Neural cell (in vitro differentiated cells): ENCODE data around the gene GNG2. TPM values are rescaled to one million over a fixed set of nuclear protein-coding genes. Genes with fewer than 3 reads are reported as not detected.

ENCODE experiments used
- H2AFZ ChIP-seq: fragments of 200-600, 300-800 bp; sonication (generic), shearing (Covaris generic); 2 replicates; pipeline ENCODE4 v1.6.0; 2014; ENCODE audit warnings: low read depth, mild to moderate bottlenecking, antibody characterized with exemption, low read length, moderate library complexity
- H3F3A ChIP-seq: fragments of 200-600 bp; shearing (Covaris generic); 2 replicates; pipeline ENCODE4 v1.6.1; 2016; ENCODE audit warnings: mild to moderate bottlenecking, moderate library complexity, mixed read lengths, antibody characterized with exemption, low read length; ENCODE audit not compliant: insufficient read depth, poor library complexity, severe bottlenecking
- H3K27ac ChIP-seq: fragments of 200-600, 300-800 bp; sonication (generic), shearing (Covaris generic); 2 replicates; pipeline ENCODE4 v1.5.1; 2014; ENCODE audit warnings: mild to moderate bottlenecking, low read length, moderate library complexity
- H3K27me3 ChIP-seq: fragments of 300-800, 200-600 bp; sonication (generic), shearing (Covaris generic); 2 replicates; pipeline ENCODE4 v1.6.0; 2014; ENCODE audit warnings: mild to moderate bottlenecking, low read depth, low read length, moderate library complexity; ENCODE audit not compliant: insufficient read depth
- H3K36me3 ChIP-seq: fragments of 300-800, 200-600 bp; sonication (generic), shearing (Covaris generic); 2 replicates; pipeline ENCODE4 v1.5.1; 2014; ENCODE audit warnings: mild to moderate bottlenecking, antibody characterized with exemption, low read length, moderate library complexity; ENCODE audit not compliant: insufficient read depth
- H3K4me2 ChIP-seq: fragments of 300-800, 200-600 bp; sonication (generic), shearing (Covaris generic); 2 replicates; pipeline ENCODE4 v1.6.0; 2014; ENCODE audit warnings: mild to moderate bottlenecking, low read length
- H3K4me3 ChIP-seq: fragments of 300-800, 200-600 bp; sonication (generic), shearing (Covaris generic); 2 replicates; pipeline ENCODE4 v1.5.1; 2014; ENCODE audit warnings: mild to moderate bottlenecking, low read length, moderate library complexity
- H3K79me2 ChIP-seq: fragments of 200-600 bp; shearing (Covaris generic); replicated peaks from 2 replicates; pipeline ENCODE4 v1.6.0; 2014; ENCODE audit warnings: mild to moderate bottlenecking, low read length, moderate library complexity; ENCODE audit not compliant: insufficient read depth
- H3K9ac ChIP-seq: fragments of 300-800, 200-600 bp; sonication (generic), shearing (Covaris generic); 2 replicates; pipeline ENCODE4 v1.6.1; 2016; ENCODE audit warnings: mild to moderate bottlenecking, low read length, mixed read lengths
- H3K9me2 ChIP-seq: fragments of 200-600 bp; shearing (Covaris generic); 2 replicates; pipeline ENCODE4 v1.6.1; 2016; ENCODE audit warnings: mild to moderate bottlenecking, low read length, mixed read lengths; ENCODE audit not compliant: insufficient read depth
- H3K9me3 ChIP-seq: fragments of 200-600, 300-800 bp; sonication (generic), shearing (Covaris generic); 2 replicates; pipeline ENCODE4 v1.6.1; 2016; ENCODE audit warnings: mild to moderate bottlenecking, mixed run types, low read length, moderate library complexity, mixed read lengths
- H4K20me1 ChIP-seq: fragments of 200-600 bp; shearing (Covaris generic); 2 replicates; pipeline ENCODE4 v1.6.1; 2016; ENCODE audit warnings: mild to moderate bottlenecking, mixed run types; ENCODE audit not compliant: insufficient read depth
- EP300 ChIP-seq: fragments of 450-650 bp; conservative IDR thresholded peaks from 2 replicates; pipeline ENCODE4 v1.6.1; 2014; ENCODE audit warnings: antibody characterized with exemption, mild to moderate bottlenecking, moderate library complexity; ENCODE audit not compliant: poor library complexity, severe bottlenecking
- EZH2 ChIP-seq: fragments of 200-600, 300-800 bp; shearing (Covaris generic), sonication (generic); IDR thresholded peaks from 2 replicates; pipeline ENCODE4 v1.6.1; 2014; ENCODE audit warnings: antibody characterized with exemption, low read length, borderline replicate concordance, mild to moderate bottlenecking; ENCODE audit not compliant: insufficient read depth, poor library complexity, severe bottlenecking
- MXI1 ChIP-seq: fragments of 450-650 bp; conservative IDR thresholded peaks from 2 replicates; pipeline ENCODE4 v1.6.1; 2014; ENCODE audit warnings: antibody characterized with exemption, mild to moderate bottlenecking; ENCODE audit not compliant: poor library complexity, severe bottlenecking
- POLR2AphosphoS5 ChIP-seq: IDR thresholded peaks from 2 replicates; pipeline ENCODE4 v1.6.1; 2012
- RAD21 ChIP-seq: fragments of 450-650 bp; conservative IDR thresholded peaks from 2 replicates; pipeline ENCODE4 v1.6.1; 2014; ENCODE audit warnings: antibody characterized with exemption, mild to moderate bottlenecking, moderate library complexity
- SMC3 ChIP-seq: fragments of 450-650 bp; conservative IDR thresholded peaks from 2 replicates; pipeline ENCODE4 v1.6.1; 2014; ENCODE audit warnings: antibody characterized with exemption, mild to moderate bottlenecking, moderate library complexity; ENCODE audit not compliant: poor library complexity
- TAF1 ChIP-seq: IDR thresholded peaks from 2 replicates; pipeline ENCODE4 v1.6.1; 2012; ENCODE audit warnings: low read depth
- polyA plus RNA-seq: library from polyadenylated mRNA; depleted of rRNA; stranded (reverse); fragments of >200 nt; gene quantifications from 2 replicates; pipeline ENCODE4 v1.2.3, GENCODE V29; 2014
- TF ChIP-seq, protein P1 (sequence below): fragments of 450-650 bp; IDR thresholded peaks from 2 replicates; pipeline ENCODE4 v1.5.1; 2014; ENCODE audit warnings: antibody characterized with exemption, mild to moderate bottlenecking, moderate library complexity; ENCODE audit not compliant: poor library complexity, severe bottlenecking
- TF ChIP-seq, protein P2 (sequence below): IDR thresholded peaks from 2 replicates; pipeline ENCODE4 v1.6.1; 2012; ENCODE audit warnings: borderline replicate concordance

GNG2 gene
- polyA plus RNA-seq, 1 donor from 2014 or later, result 515 TPM

- Histone ChIP-seq H3K4me2 (no peak overlapping the region), H4K20me1 (no peaks in the 10 kb centered on the region), H2AFZ (no peak overlapping the region), H3K9ac (peak overlapping the region; percentile 82), H3K27ac (peak overlapping the region; percentile 89), H3K79me2 (peaks cover 31% of the 10 kb centered on the region), H3K9me3 (no peaks in the 10 kb centered on the region), H3K4me3 (peak overlapping the region; percentile 80), H3F3A (no peaks in the 10 kb centered on the region), H3K27me3 (no peaks in the 10 kb centered on the region), H3K36me3 (no peaks in the 10 kb centered on the region), H3K9me2 (no peaks in the 10 kb centered on the region)
- TF ChIP-seq, protein P1, sequence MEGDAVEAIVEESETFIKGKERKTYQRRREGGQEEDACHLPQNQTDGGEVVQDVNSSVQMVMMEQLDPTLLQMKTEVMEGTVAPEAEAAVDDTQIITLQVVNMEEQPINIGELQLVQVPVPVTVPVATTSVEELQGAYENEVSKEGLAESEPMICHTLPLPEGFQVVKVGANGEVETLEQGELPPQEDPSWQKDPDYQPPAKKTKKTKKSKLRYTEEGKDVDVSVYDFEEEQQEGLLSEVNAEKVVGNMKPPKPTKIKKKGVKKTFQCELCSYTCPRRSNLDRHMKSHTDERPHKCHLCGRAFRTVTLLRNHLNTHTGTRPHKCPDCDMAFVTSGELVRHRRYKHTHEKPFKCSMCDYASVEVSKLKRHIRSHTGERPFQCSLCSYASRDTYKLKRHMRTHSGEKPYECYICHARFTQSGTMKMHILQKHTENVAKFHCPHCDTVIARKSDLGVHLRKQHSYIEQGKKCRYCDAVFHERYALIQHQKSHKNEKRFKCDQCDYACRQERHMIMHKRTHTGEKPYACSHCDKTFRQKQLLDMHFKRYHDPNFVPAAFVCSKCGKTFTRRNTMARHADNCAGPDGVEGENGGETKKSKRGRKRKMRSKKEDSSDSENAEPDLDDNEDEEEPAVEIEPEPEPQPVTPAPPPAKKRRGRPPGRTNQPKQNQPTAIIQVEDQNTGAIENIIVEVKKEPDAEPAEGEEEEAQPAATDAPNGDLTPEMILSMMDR, result no peak
- no peak for TF ChIP-seq SMC3
- no peak for TF ChIP-seq TAF1
- no peak for TF ChIP-seq EZH2
- TF ChIP-seq POLR2AphosphoS5, result no peak
- no peak for TF ChIP-seq MXI1
- TF ChIP-seq, protein P2, sequence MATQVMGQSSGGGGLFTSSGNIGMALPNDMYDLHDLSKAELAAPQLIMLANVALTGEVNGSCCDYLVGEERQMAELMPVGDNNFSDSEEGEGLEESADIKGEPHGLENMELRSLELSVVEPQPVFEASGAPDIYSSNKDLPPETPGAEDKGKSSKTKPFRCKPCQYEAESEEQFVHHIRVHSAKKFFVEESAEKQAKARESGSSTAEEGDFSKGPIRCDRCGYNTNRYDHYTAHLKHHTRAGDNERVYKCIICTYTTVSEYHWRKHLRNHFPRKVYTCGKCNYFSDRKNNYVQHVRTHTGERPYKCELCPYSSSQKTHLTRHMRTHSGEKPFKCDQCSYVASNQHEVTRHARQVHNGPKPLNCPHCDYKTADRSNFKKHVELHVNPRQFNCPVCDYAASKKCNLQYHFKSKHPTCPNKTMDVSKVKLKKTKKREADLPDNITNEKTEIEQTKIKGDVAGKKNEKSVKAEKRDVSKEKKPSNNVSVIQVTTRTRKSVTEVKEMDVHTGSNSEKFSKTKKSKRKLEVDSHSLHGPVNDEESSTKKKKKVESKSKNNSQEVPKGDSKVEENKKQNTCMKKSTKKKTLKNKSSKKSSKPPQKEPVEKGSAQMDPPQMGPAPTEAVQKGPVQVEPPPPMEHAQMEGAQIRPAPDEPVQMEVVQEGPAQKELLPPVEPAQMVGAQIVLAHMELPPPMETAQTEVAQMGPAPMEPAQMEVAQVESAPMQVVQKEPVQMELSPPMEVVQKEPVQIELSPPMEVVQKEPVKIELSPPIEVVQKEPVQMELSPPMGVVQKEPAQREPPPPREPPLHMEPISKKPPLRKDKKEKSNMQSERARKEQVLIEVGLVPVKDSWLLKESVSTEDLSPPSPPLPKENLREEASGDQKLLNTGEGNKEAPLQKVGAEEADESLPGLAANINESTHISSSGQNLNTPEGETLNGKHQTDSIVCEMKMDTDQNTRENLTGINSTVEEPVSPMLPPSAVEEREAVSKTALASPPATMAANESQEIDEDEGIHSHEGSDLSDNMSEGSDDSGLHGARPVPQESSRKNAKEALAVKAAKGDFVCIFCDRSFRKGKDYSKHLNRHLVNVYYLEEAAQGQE, result no peak
- no peak for TF ChIP-seq EP300
- TF ChIP-seq RAD21, result no peak
Measured at GRCh38 chr14:51988221-51988620, 127.8 kb downstream of the GNG2 start.

DNA sequence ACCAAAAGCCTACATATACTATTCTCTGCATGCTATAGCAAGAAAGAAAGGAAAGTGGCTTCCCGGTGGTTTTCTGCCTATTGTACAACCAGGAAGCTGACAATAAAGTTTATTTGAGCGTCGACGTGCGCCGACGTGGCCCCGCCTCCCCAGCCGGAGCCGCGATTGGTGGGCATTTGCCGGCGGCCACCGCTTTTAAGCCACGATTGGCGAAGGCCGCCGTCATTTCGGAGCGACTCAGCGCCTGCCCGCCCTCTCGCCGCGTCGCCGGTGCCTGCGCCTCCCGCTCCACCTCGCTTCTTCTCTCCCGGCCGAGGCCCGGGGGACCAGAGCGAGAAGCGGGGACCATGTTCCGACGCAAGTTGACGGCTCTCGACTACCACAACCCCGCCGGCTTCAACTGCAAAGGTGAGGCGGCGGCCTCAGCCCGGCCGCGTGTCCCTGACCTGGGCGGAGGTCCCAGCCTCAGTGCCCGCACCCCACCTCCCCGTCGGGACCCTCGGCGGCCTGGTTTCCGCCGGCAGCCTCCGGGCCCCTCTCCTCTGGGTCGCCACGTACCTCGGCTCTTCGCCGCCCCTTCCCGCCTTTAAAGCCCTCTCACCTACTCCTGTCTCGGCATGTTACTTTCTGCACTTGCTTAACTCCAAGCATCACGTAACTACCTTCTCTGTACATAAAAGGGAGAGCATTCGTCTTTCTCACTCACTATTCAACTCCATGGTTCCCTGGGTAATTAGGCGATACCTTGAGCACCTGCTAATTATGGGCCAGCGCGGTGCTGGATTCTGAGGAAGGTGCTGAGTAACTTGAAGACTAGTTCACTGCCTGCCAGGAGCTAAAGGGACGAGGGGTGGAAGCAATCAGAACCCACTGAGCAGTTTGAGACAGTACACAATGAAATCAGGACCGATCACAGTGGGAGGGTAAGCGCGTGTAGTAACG lies 129.2 kb downstream of the GNG2 start, which contains the start of gene RTRAF:
TSS of gene RTRAF (plus strand) at position 254 of the 942 bp plus-strand sequence. CDS start at position 348, 94 bp downstream.
- H3K9me3 ChIP-seq, result no peaks in the 10 kb centered on the region
- no peaks in the 10 kb centered on the region for H3K27me3 ChIP-seq
- peak; percentile 88 for TF ChIP-seq MXI1
- TF ChIP-seq, protein P1, result no peak
- peak; percentile 31 for TF ChIP-seq RAD21
- peak; percentile 82 for TF ChIP-seq EP300
- TF ChIP-seq POLR2AphosphoS5, result peak; percentile 93
- TF ChIP-seq SMC3, result no peak
- TF ChIP-seq, protein P2, result peak; percentile 78
- peak; percentile 65 for TF ChIP-seq TAF1
- TF ChIP-seq EZH2, result no peak
- no peaks in the 10 kb centered on the region for H3K9me2 ChIP-seq
- H3F3A ChIP-seq, result no peaks in the 10 kb centered on the region
- H3K36me3 ChIP-seq, result no peaks in the 10 kb centered on the region
- H2AFZ ChIP-seq, result peak within 1 kb of the TSS; percentile 93
- no peaks in the 10 kb centered on the region for H4K20me1 ChIP-seq
- peak within 1 kb of the TSS; percentile 80 for H3K4me3 ChIP-seq
- peak within 1 kb of the TSS; percentile 95 for H3K4me2 ChIP-seq
- H3K9ac ChIP-seq, result peak within 1 kb of the TSS; percentile 82
- H3K27ac ChIP-seq, result peak within 1 kb of the TSS; percentile 89
- H3K79me2 ChIP-seq, result peaks cover 35% of the 10 kb centered on the region
